Stimulated activated naive CD8-positive, alpha-beta T cell treated with anti-CD3 and anti-CD28 coated beads, Interleukin-15, amount 100 ng/mL, for 72 hours (primary cell): ENCODE data around the gene FBXW8.

ENCODE experiments used
- ATAC-seq: fragments of 150-1000 bp; cut with Tn5 transposase; 2 replicates; pipeline ENCODE4 v1.10.0; 2021; ENCODE audit warnings: mild to moderate bottlenecking, moderate library complexity
- DNase-seq, 2 donors: peaks; one replicate each; pipeline ENCODE4 v3.0.0; 2021 to 2022
- H3K27ac Mint-ChIP-seq, 2 donors: one replicate each; pipeline ENCODE4 v1.8.0; 2022; ENCODE audit warnings: mild to moderate bottlenecking in 2 of 2, mixed read lengths in 2 of 2, moderate library complexity in 2 of 2
- H3K27me3 Mint-ChIP-seq: one replicate; pipeline ENCODE4 v1.8.0; 2022; ENCODE audit warnings: mixed read lengths
- H3K4me1 Mint-ChIP-seq: one replicate; pipeline ENCODE4 v1.8.0; 2022; ENCODE audit warnings: mild to moderate bottlenecking, mixed read lengths
- H3K4me3 Mint-ChIP-seq, 2 donors: one replicate each; pipeline ENCODE4 v1.8.0; 2022; ENCODE audit warnings: mild to moderate bottlenecking in 2 of 2, mixed read lengths in 2 of 2, moderate library complexity in 1 of 2
- H3K9me3 Mint-ChIP-seq, 2 donors: one replicate each; pipeline ENCODE4 v1.8.0; 2022; ENCODE audit warnings: mixed read lengths in 2 of 2

FBXW8 gene

GRCh38 chr12:117009759-117010158 lies 99.0 kb downstream of the FBXW8 start:
- Mint-ChIP-seq H3K27ac (no peak overlapping the region), H3K4me3 (no peak overlapping the region), H3K9me3 (peaks cover 5 to 15% of the 10 kb centered on the region in 2 donors), H3K27me3 (no peaks in the 10 kb centered on the region), H3K4me1 (no peaks in the 10 kb centered on the region)
- ATAC-seq (no peak), DNase-seq (no peak)

- H3K27me3 Mint-ChIP-seq = no peaks in the 10 kb centered on the region
- DNase-seq (no peak), ATAC-seq (no peak)
- H3K27ac Mint-ChIP-seq = no peak overlapping the region
- peaks cover 11 to 18% of the 10 kb centered on the region in 2 donors for H3K9me3 Mint-ChIP-seq
- H3K4me3 Mint-ChIP-seq = no peak overlapping the region
- H3K4me1 Mint-ChIP-seq = no peaks in the 10 kb centered on the region
Observed at GRCh38 chr12:117010693-117011451, 100.1 kb downstream of the FBXW8 start.

DNA sequence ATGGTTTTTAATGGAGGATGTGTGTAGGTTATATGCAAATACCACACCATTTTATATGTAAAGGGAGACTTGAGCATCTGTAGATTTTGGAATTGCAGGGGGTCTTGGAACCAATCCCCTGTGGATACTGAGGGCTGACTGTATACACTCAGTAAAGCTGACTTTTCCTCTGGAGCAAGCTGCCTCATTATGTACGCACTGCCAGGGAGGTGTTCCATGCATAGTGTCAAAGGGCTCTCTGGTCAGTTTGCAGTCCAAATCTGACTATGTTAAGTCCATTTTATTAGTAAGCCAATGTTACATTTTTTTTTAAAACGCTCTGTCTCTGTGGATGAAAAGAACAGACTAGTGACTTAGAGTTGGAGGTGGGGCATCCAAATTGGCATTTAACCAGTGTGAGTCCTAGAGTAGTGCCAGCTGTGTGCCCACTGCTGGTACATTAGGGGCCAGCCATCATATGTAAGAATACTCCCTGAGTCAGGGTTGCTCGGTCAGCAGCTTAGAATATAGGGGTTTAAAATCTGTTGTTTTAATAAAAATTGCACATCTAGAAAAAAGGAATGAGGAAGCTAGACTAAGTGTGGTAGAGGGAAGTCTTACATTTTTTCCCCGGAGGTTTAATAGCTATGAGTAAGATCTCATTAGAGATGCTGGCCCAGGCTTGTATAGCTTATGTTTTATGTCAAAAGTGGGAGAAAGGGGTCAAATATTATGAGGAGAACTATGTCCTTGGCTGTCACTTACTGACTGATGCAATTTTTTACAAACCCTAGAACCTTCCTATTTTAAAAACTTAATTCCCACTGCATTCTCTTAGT lies 101.4 kb downstream of the FBXW8 start:
- no peak for ATAC-seq
- Mint-ChIP-seq H3K4me3 (no peak overlapping the region), H3K9me3 (peaks cover 11 to 18% of the 10 kb centered on the region in 2 donors), H3K27me3 (no peaks in the 10 kb centered on the region), H3K27ac (peak overlapping the region in 1 of 2 donors; percentile 10), H3K4me1 (no peaks in the 10 kb centered on the region)
- DNase-seq = no peak

DNA sequence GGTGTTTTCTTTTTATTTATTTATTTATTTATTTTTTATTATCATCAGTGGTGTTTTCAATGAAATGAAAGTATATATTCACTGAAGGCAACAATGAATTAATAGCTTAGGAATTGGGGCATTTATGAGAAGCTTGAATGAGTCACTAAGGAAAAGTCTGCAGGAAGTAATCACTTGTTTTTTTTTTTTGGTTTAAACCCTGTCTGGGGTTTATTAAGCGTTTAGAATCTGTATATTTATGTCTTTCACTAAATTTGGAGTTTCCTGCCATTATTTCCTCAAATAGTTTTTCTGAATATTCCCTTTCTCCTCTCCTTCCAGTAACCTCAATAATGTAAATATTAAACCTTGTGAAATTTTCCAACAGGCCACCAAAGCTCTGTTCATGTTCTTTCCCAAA lies 103.0 kb downstream of the FBXW8 start:
- H3K4me3 Mint-ChIP-seq = no peak overlapping the region
- no peak overlapping the region for H3K27ac Mint-ChIP-seq
- no peaks in the 10 kb centered on the region for H3K27me3 Mint-ChIP-seq
- H3K4me1 Mint-ChIP-seq = no peaks in the 10 kb centered on the region
- H3K9me3 Mint-ChIP-seq = peaks cover 11 to 18% of the 10 kb centered on the region in 2 donors
- no peak for ATAC-seq
- DNase-seq = no peak

DNA sequence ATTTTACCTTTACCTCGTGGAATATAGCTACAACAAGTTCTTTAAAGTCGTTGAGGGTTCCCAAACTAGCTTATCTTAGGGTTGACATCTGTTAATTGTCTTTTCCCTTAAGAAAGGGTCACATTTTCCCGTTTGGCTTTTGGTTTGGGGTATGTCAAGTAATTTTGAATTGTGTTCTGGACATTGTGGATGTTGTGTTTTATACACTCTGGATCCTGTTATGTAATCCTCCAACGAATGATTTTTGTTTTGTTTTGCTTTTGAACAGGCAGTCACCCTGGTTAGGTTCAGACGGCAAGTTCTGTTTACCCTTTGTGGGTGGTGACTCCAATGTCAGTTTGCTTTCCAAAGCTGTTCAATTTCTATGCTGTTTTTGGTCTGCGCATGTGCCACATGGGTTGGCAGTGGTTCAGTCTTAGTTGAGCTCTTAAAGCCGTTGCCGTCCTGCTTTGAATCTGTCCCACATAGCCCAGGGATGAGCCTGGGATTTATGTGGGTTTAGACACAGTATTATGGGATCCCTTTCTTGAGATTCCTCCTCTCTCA lies 103.7 kb downstream of the FBXW8 start:
- Mint-ChIP-seq H3K4me1 (no peaks in the 10 kb centered on the region), H3K4me3 (no peak overlapping the region), H3K27ac (peak overlapping the region in 1 of 2 donors; percentile 45), H3K27me3 (no peaks in the 10 kb centered on the region), H3K9me3 (peaks cover 11 to 18% of the 10 kb centered on the region in 2 donors)
- no peak for DNase-seq
- ATAC-seq = no peak

DNA sequence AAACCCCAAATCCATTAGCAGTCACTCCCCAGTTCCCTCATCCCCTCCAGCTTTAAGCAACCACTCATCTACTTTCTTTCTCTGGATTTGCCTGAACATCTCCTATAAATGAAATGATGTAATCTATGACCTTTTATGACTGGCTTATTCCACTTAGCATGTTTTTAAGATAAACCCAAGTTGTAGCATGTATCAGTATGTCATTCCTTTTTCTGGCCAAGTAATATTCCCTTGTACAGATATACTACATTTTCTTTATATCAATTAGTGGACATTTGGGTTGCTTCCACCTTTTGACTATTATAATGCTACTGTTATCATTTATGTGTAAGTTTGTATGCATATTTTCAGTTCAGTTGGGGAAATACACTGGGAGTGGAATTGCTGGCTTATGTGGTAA lies 105.1 kb downstream of the FBXW8 start:
- DNase-seq (no peak), ATAC-seq (no peak)
- H3K27ac Mint-ChIP-seq = peak overlapping the region in 1 of 2 donors; percentile 55
- no peaks in the 10 kb centered on the region for H3K4me1 Mint-ChIP-seq
- H3K27me3 Mint-ChIP-seq = no peaks in the 10 kb centered on the region
- no peak overlapping the region for H3K4me3 Mint-ChIP-seq
- H3K9me3 Mint-ChIP-seq = peaks cover 11 to 18% of the 10 kb centered on the region in 2 donors

GRCh38 chr12:117017807-117018206 lies 107.1 kb downstream of the FBXW8 start:
- Mint-ChIP-seq H3K27ac (no peak overlapping the region), H3K9me3 (peaks cover 11 to 18% of the 10 kb centered on the region in 2 donors), H3K4me3 (no peak overlapping the region), H3K4me1 (no peaks in the 10 kb centered on the region), H3K27me3 (no peaks in the 10 kb centered on the region)
- ATAC-seq = no peak
- no peak for DNase-seq

- Mint-ChIP-seq H3K27me3 (no peaks in the 10 kb centered on the region), H3K9me3 (peaks cover 7 to 13% of the 10 kb centered on the region in 2 donors), H3K4me1 (no peaks in the 10 kb centered on the region), H3K27ac (peak overlapping the region in 1 of 2 donors; percentile 50), H3K4me3 (no peak overlapping the region)
- no peak for DNase-seq
- ATAC-seq = no peak
Observed at GRCh38 chr12:117018276-117018675, 107.5 kb downstream of the FBXW8 start.

DNA sequence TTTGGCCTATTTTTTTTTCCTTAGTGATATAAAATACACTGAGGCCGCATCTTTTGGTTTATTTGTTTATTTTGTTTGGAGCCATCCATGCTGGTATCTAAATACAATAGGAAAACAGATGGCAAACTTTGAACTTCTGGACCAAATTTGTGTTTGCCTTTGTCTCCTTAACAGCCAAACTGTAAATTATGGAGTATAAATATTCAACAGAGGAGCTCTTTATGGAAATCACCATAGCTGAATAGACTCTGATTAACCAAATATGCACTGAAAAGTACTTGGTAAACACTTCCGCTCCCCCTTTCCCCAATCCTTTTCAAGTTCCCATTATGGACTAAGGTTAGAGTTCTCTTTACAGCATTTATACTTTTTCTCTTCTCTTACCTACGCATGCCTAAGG lies 107.9 kb downstream of the FBXW8 start:
- ATAC-seq (no peak), DNase-seq (no peak)
- Mint-ChIP-seq H3K4me1 (no peaks in the 10 kb centered on the region), H3K4me3 (no peak overlapping the region), H3K9me3 (peaks cover 6 to 13% of the 10 kb centered on the region in 2 donors), H3K27ac (no peak overlapping the region), H3K27me3 (no peaks in the 10 kb centered on the region)

GRCh38 chr12:117019866-117020265 lies 109.1 kb downstream of the FBXW8 start:
- Mint-ChIP-seq H3K27ac (no peak overlapping the region), H3K4me3 (no peak overlapping the region)

GRCh38 chr12:117020536-117021220 lies 109.9 kb downstream of the FBXW8 start:
- peak overlapping the region; percentile 7 to 21 for H3K27ac Mint-ChIP-seq
- no peak for DNase-seq

More at GRCh38 chr12:117019866-117020265, 109.1 kb downstream of the FBXW8 start:
- Mint-ChIP-seq H3K27me3 (no peaks in the 10 kb centered on the region), H3K4me1 (no peaks in the 10 kb centered on the region), H3K9me3 (peaks cover 2 to 6% of the 10 kb centered on the region in 2 donors)
- no peak for DNase-seq
- no peak for ATAC-seq

DNA sequence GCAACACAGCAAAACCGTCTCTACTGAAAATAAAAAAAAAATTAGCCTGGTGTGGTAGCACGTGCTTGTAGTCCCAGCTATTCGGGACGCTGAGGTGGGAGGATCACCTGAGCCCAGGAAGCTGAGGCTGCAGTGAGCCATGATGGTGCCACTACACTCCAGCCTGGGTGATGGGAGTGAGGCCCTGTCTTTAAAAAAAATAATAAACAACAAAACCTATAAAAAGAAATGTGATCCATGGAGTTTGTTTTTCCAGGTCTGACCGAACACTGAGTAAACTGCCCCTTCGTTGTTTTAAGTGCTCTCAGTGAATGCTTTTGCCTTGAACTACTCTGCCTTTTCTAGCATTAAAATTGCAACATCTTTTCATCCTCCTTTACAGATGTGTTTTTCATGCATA lies 111.7 kb downstream of the FBXW8 start:
- ATAC-seq (no peak), DNase-seq (no peak)
- peaks cover 6% of the 10 kb centered on the region for H3K4me1 Mint-ChIP-seq
- H3K27ac Mint-ChIP-seq = no peak overlapping the region
- no peaks in the 10 kb centered on the region for H3K9me3 Mint-ChIP-seq
- no peaks in the 10 kb centered on the region for H3K27me3 Mint-ChIP-seq
- H3K4me3 Mint-ChIP-seq = no peak overlapping the region

More at GRCh38 chr12:117020536-117021220, 109.9 kb downstream of the FBXW8 start:
- Mint-ChIP-seq H3K4me1 (peaks cover 4% of the 10 kb centered on the region), H3K4me3 (no peak overlapping the region), H3K27me3 (no peaks in the 10 kb centered on the region), H3K9me3 (peaks cover 0 to 3% of the 10 kb centered on the region in 2 donors)
- ATAC-seq = no peak

DNA sequence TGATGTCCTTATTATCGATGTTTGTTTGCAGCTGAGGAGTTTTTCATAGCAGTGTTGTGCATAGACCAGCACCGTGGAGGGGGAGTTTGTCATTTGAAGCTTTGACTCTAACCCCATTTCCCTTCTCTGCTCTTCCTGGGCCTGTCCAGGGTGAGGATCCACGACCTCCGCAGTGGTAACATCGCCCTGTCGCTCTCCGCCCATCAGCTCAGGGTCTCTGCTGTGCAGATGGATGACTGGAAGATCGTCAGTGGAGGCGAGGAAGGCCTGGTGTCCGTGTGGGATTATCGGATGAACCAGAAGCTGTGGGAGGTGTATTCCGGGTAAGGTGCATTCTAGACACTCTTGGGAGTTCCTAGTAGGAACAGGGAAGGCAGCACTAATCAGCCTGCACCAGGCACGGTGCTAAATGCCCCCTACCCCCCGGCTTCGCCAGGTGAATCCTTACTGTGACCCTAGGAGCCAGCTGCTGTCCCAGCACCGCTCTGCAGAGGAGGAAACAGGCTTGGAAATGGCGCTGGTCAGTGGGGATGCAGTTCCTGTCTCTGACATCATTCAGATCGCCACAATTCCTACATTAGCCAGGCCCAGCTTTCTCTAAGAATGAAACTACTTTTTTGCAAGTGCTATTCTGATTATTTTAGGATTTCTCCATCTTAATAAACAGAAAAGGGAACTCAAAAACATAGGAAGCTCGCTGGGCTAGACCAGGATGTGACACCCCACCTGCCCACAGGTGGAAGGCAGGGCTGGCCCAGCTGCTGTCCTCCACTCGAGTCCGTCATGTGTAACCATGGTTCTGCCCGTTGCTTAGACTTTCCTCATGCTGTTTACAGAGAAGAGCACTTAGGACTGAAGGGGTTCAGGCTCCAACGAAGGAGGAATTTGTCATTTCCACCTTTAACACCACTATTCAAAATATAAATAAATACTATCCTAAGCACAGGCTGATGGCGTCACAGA lies 113.5 kb downstream of the FBXW8 start:
- H3K4me3 Mint-ChIP-seq = no peak overlapping the region
- H3K27ac Mint-ChIP-seq = no peak overlapping the region
- H3K27me3 Mint-ChIP-seq = no peaks in the 10 kb centered on the region

DNA sequence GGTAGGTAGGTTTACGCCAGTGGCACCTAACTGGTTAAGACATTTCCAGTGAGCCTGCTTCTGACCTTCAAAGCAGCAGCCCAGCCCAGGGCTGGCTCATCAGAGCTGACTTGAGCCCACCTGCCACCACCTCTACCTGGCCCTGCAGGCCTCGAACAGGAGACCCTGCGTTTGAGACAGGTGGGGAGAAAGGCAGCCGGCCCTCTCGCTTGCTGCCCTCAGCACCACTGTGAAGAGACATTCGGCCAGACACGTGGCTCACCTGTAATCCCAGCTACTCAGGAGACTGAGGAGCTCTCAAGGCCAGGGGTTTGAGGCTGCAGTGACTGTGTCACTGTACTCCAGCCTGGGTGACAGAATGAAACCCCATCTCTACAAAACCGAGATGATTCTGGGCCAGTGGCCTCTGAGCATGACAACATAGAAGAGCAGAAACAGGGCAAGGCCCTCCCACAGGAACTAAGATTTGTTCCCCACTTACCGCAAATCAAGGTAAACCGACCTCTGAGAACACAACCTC lies 114.3 kb downstream of the FBXW8 start:
- Mint-ChIP-seq H3K27ac (no peak overlapping the region), H3K27me3 (no peaks in the 10 kb centered on the region), H3K4me1 (peaks cover 6% of the 10 kb centered on the region), H3K9me3 (no peaks in the 10 kb centered on the region), H3K4me3 (no peak overlapping the region)
- DNase-seq (no peak), ATAC-seq (no peak)

More for the DNA sequence above, 113.5 kb downstream of the FBXW8 start:
- H3K9me3 Mint-ChIP-seq = no peaks in the 10 kb centered on the region
- peaks cover 6% of the 10 kb centered on the region for H3K4me1 Mint-ChIP-seq
- no peak for DNase-seq
- no peak for ATAC-seq
